WTC11 (cell line): Measurements from ENCODE around the gene ANAPC10.

Source experiments
- AFF4 ChIP-seq: sonication (generic); formaldehyde crosslinking; IDR thresholded peaks from 2 replicates; pipeline ENCODE4 v1.8.1; 2023; ENCODE audit warnings: mild to moderate bottlenecking, missing genetic modification reagents, borderline replicate concordance
- ATF3 ChIP-seq: sonication (generic); formaldehyde crosslinking; conservative IDR thresholded peaks from 2 replicates; pipeline ENCODE4 v1.8.1; 2022; ENCODE audit warnings: mild to moderate bottlenecking, missing genetic modification reagents
- CREM ChIP-seq: sonication (generic); formaldehyde crosslinking; IDR thresholded peaks from 2 replicates; pipeline ENCODE4 v1.8.1; 2022; ENCODE audit warnings: mild to moderate bottlenecking, missing genetic modification reagents, moderate library complexity
- CTCF ChIP-seq: fragments of 200-600 bp; IDR thresholded peaks from 2 replicates; pipeline ENCODE4 v1.8.0; 2022; ENCODE audit warnings: antibody characterized with exemption
- MAX ChIP-seq: sonication (generic); formaldehyde crosslinking; IDR thresholded peaks from 2 replicates; pipeline ENCODE4 v1.8.0; 2022; ENCODE audit warnings: mild to moderate bottlenecking, missing genetic modification reagents
- MLX ChIP-seq: sonication (generic); formaldehyde crosslinking; IDR thresholded peaks from 2 replicates; pipeline ENCODE4 v1.8.1; 2023; ENCODE audit warnings: mild to moderate bottlenecking, missing genetic modification reagents, moderate library complexity
- SP1 ChIP-seq: sonication (generic); formaldehyde crosslinking; conservative IDR thresholded peaks from 2 replicates; pipeline ENCODE4 v1.8.1; 2022; ENCODE audit warnings: missing genetic modification reagents
- USF2 ChIP-seq: sonication (generic); formaldehyde crosslinking; IDR thresholded peaks from 2 replicates; pipeline ENCODE4 v1.8.1; 2023; ENCODE audit warnings: mild to moderate bottlenecking, missing genetic modification reagents, moderate library complexity
- ZNF317 ChIP-seq: sonication (generic); formaldehyde crosslinking; IDR thresholded peaks from 2 replicates; pipeline ENCODE4 v1.8.1; 2023; ENCODE audit warnings: low read depth, mild to moderate bottlenecking, moderate library complexity, missing genetic modification reagents, borderline replicate concordance

GRCh38 chr4:145066063-145066501, 31.9 kb downstream of the ANAPC10 start:
- TF ChIP-seq MAX (no peak), USF2 (CRISPR knock-in tag) (no peak), MLX (no peak), CTCF (no peak), AFF4 (no peak), SP1 (no peak), CREM (CRISPR knock-in tag) (no peak), ATF3 (CRISPR knock-in tag) (no peak), ZNF317 (no peak)
